Measurements from ENCODE around the gene USP32.
"Not testable (repeated sequence)": the region's sequence is repeated elsewhere in the genome, so short reads cannot be mapped to it uniquely, and the experiment has no call there.

USP32 gene

DNA sequence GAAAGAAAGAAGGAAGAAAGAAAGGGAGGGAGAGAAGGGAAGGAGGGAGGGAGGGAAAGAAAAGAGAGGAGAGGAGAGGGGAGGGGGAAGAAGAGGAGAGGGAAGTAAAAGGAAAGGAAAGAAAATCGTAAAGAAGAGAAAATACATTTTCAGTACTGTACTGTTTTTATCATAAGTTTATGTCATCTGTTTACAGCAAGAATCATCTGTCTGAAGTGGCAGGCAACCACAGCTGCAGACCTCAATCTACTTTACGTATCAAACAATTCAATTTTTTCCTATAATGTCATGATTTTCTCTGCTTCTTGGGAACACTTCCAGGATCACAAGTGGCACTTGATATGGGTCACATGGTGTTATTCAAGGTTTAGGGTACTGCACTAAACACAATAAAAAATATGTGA, 58.3 kb downstream of the USP32 start:
- Histone ChIP-seq H3K9me3 (ENCODE audit: insufficient read depth, low read depth, low read length) (no peaks in the 10 kb centered on the region), H3K4me1 (ENCODE audit: insufficient read depth, low read length, poor library complexity, severe bottlenecking) (no peaks in the 10 kb centered on the region), H3K79me2 (ENCODE audit: insufficient read depth, low read length) (peaks cover 46% of the 10 kb centered on the region), H3F3A (ENCODE audit: low read depth) (no peaks in the 10 kb centered on the region), H3K27me3 (ENCODE audit: insufficient read depth, low read length, poor library complexity, severe bottlenecking) (no peaks in the 10 kb centered on the region), H3K4me3 (ENCODE audit: low read length, poor library complexity, severe bottlenecking) (no peak overlapping the region), H3K4me2 (ENCODE audit: low read depth, low read length, poor library complexity, severe bottlenecking) (no peak overlapping the region), H4K20me1 (ENCODE audit: insufficient read depth, low read length, poor library complexity, severe bottlenecking) (peaks cover 5% of the 10 kb centered on the region), H3K9ac (ENCODE audit: low read depth, low read length, poor library complexity, severe bottlenecking) (no peak overlapping the region), H3K9me2 (replicated peaks; ENCODE audit: low read depth, low read length) (no peaks in the 10 kb centered on the region), H3K36me3 (ENCODE audit: insufficient read depth, low read length) (peaks cover 32% of the 10 kb centered on the region; the same call in 1 of the 2 replicates), H2AFZ (ENCODE audit: low read length) (no peak overlapping the region)
- TF ChIP-seq, protein P1, sequence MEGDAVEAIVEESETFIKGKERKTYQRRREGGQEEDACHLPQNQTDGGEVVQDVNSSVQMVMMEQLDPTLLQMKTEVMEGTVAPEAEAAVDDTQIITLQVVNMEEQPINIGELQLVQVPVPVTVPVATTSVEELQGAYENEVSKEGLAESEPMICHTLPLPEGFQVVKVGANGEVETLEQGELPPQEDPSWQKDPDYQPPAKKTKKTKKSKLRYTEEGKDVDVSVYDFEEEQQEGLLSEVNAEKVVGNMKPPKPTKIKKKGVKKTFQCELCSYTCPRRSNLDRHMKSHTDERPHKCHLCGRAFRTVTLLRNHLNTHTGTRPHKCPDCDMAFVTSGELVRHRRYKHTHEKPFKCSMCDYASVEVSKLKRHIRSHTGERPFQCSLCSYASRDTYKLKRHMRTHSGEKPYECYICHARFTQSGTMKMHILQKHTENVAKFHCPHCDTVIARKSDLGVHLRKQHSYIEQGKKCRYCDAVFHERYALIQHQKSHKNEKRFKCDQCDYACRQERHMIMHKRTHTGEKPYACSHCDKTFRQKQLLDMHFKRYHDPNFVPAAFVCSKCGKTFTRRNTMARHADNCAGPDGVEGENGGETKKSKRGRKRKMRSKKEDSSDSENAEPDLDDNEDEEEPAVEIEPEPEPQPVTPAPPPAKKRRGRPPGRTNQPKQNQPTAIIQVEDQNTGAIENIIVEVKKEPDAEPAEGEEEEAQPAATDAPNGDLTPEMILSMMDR (conservative IDR thresholded peaks at IDR 0.05; ENCODE audit: low read length), result no peak
- TF ChIP-seq EZH2phosphoT487 (IDR thresholded peaks at IDR 0.05; ENCODE audit: borderline replicate concordance), result no peak

DNA sequence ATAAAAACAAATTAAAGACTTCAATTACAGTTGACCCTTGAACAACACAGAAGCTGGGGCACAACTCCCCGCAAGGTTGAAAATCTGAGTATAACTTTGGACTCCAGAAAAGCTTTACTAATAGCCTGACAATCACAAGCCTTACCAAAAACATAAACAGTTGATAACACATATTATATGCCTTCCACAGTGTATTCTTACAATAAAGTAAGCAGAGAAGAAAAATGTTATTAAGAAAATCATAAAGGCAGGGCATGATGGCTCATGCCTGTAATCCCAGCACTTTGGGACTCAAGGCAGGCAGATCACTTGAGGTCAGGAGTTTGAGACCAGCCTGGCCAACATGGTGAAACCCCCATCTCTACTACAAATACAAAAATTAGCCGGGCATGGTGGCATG, 58.9 kb downstream of the USP32 start:
- not testable (repeated sequence) for H4K20me1 ChIP-seq (ENCODE audit: insufficient read depth, low read length, poor library complexity, severe bottlenecking); H3K4me3 ChIP-seq (ENCODE audit: low read length, poor library complexity, severe bottlenecking); H2AFZ ChIP-seq (ENCODE audit: low read length); H3K27me3 ChIP-seq (ENCODE audit: insufficient read depth, low read length, poor library complexity, severe bottlenecking); H3K9ac ChIP-seq (ENCODE audit: low read depth, low read length, poor library complexity, severe bottlenecking); H3K4me2 ChIP-seq (ENCODE audit: low read depth, low read length, poor library complexity, severe bottlenecking); H3K9me3 ChIP-seq (ENCODE audit: insufficient read depth, low read depth, low read length); H3K9me2 ChIP-seq (replicated peaks; ENCODE audit: low read depth, low read length); H3K4me1 ChIP-seq (ENCODE audit: insufficient read depth, low read length, poor library complexity, severe bottlenecking); H3F3A ChIP-seq (ENCODE audit: low read depth)
- H3K36me3 ChIP-seq (ENCODE audit: insufficient read depth, low read length), result peaks cover 33% of the 10 kb centered on the region; the same call in 1 of the 2 replicates
- peaks cover 52% of the 10 kb centered on the region for H3K79me2 ChIP-seq (ENCODE audit: insufficient read depth, low read length)

DNA sequence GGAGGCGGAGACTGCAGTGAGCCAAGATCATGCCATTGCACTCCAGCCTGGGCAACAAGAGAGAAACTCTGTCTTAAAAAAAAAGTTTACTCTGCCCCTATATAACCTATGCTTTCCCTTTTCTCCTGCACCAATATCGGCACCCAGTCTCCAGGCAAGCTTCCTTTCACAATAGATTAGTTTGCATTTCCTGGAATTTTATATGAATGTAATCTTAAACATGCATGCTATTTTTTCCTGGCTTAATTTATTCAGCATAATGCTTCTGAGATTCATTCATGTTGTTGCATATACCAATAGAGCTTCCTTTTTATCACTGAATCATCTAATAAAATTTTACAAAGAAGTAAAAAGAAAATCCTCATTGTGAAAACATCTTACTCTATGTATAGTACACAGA, 59.4 kb downstream of the USP32 start:
- no peak overlapping the region for H3K4me2 ChIP-seq (ENCODE audit: low read depth, low read length, poor library complexity, severe bottlenecking)
- no peaks in the 10 kb centered on the region for H3K27me3 ChIP-seq (ENCODE audit: insufficient read depth, low read length, poor library complexity, severe bottlenecking)
- peaks cover 2% of the 10 kb centered on the region for H4K20me1 ChIP-seq (ENCODE audit: insufficient read depth, low read length, poor library complexity, severe bottlenecking)
- H3K9ac ChIP-seq (ENCODE audit: low read depth, low read length, poor library complexity, severe bottlenecking), result no peak overlapping the region
- no peaks in the 10 kb centered on the region for H3F3A ChIP-seq (ENCODE audit: low read depth)
- no peak overlapping the region for H2AFZ ChIP-seq (ENCODE audit: low read length)
- no peaks in the 10 kb centered on the region for H3K4me1 ChIP-seq (ENCODE audit: insufficient read depth, low read length, poor library complexity, severe bottlenecking)
- H3K36me3 ChIP-seq (ENCODE audit: insufficient read depth, low read length), result peaks cover 33% of the 10 kb centered on the region; the same call in 1 of the 2 replicates
- no peaks in the 10 kb centered on the region for H3K9me2 ChIP-seq (replicated peaks; ENCODE audit: low read depth, low read length)
- no peak overlapping the region for H3K4me3 ChIP-seq (ENCODE audit: low read length, poor library complexity, severe bottlenecking)
- peaks cover 52% of the 10 kb centered on the region for H3K79me2 ChIP-seq (ENCODE audit: insufficient read depth, low read length)
- H3K9me3 ChIP-seq (ENCODE audit: insufficient read depth, low read depth, low read length), result peaks cover 6% of the 10 kb centered on the region; the same call in 1 of the 2 replicates
- TF ChIP-seq, protein P1 (conservative IDR thresholded peaks at IDR 0.05; ENCODE audit: low read length), result no peak
- no peak for TF ChIP-seq EZH2phosphoT487 (IDR thresholded peaks at IDR 0.05; ENCODE audit: borderline replicate concordance)

DNA sequence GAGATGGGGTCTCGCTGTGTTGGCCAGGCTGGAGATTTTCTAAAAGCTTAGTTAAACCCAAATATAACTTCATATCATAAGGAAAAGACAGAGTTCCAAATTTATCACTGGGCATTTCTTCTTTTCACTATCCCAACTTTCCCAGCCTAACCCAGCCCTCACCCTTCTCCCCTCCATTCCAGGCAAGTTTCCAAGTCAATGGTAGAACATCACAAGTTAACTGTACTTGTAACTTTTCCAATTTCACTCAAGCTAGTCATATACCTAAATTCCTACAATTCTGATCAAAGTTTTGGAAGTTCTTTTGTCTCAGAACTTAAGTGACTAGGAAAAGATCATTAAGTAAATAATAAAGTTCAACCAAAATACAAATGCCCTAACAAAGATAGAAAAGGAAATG, 61.2 kb downstream of the USP32 start:
- H3K9ac ChIP-seq (ENCODE audit: low read depth, low read length, poor library complexity, severe bottlenecking), result no peak overlapping the region
- H3K36me3 ChIP-seq (ENCODE audit: insufficient read depth, low read length), result peaks cover 27% of the 10 kb centered on the region; the same call in 1 of the 2 replicates
- H3K9me2 ChIP-seq (replicated peaks; ENCODE audit: low read depth, low read length), result no peaks in the 10 kb centered on the region
- no peaks in the 10 kb centered on the region for H4K20me1 ChIP-seq (ENCODE audit: insufficient read depth, low read length, poor library complexity, severe bottlenecking)
- TF ChIP-seq, protein P1 (conservative IDR thresholded peaks at IDR 0.05; ENCODE audit: low read length), result no peak
- no peak for TF ChIP-seq EZH2phosphoT487 (IDR thresholded peaks at IDR 0.05; ENCODE audit: borderline replicate concordance)
- H3K79me2 ChIP-seq (ENCODE audit: insufficient read depth, low read length), result peaks cover 49% of the 10 kb centered on the region
- H3K27me3 ChIP-seq (ENCODE audit: insufficient read depth, low read length, poor library complexity, severe bottlenecking), result no peaks in the 10 kb centered on the region
- H3F3A ChIP-seq (ENCODE audit: low read depth), result no peaks in the 10 kb centered on the region
- no peak overlapping the region for H3K4me3 ChIP-seq (ENCODE audit: low read length, poor library complexity, severe bottlenecking)
- no peak overlapping the region for H2AFZ ChIP-seq (ENCODE audit: low read length)
- H3K4me2 ChIP-seq (ENCODE audit: low read depth, low read length, poor library complexity, severe bottlenecking), result no peak overlapping the region
- peaks cover 6% of the 10 kb centered on the region; the same call in 1 of the 2 replicates for H3K9me3 ChIP-seq (ENCODE audit: insufficient read depth, low read depth, low read length)
- H3K4me1 ChIP-seq (ENCODE audit: insufficient read depth, low read length, poor library complexity, severe bottlenecking), result no peaks in the 10 kb centered on the region

All from Loucy (cell line).